ENCODE data around the gene PPM1D.
"Not testable (repeated sequence)": the region's sequence is repeated elsewhere in the genome, so short reads cannot be mapped to it uniquely, and the experiment has no call there.

The PPM1D gene

DNA sequence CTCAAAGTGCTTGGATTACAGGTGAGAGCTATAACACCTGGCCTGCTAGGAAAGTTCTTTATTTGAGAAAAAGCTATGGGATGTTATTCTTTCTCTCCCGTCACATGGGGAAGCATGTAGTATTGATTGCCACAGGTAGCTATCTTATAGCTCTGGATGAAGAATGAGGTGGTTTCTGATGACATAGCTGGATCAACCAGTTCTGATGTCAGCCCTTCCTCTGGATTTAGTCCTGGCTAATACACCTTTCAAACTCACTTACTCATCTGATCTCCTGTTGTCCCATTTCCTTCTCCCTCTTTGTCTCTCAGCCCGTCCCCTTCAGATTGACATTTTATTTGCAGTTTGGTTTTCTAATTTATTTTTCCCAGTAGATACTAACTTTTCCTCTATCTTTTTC is 14.1 kb upstream of the PPM1D start:
- Histone ChIP-seq H3K9me3 (ENCODE audit: low read depth, low read length) (no peaks in the 10 kb centered on the region), H3K9ac (ENCODE audit: insufficient read length) (no peak overlapping the region), H3K4me3 (no peak overlapping the region), H3K36me3 (ENCODE audit: insufficient read depth, low read length) (no peaks in the 10 kb centered on the region), H3K27ac (no peak overlapping the region)
- DNase-seq (ENCODE audit: low read depth, low spot score): no peak
- TF ChIP-seq FOXP2 (optimal IDR thresholded peaks at IDR 0.05; ENCODE audit: control extremely low read depth, extremely low read length, insufficient read depth): no peak
- no peak for TF ChIP-seq POLR2AphosphoS5 (IDR thresholded peaks at IDR 0.05; ENCODE audit: borderline replicate concordance, low read depth, low read length)
- TF ChIP-seq EZH2 (IDR thresholded peaks at IDR 0.05): no peak

DNA sequence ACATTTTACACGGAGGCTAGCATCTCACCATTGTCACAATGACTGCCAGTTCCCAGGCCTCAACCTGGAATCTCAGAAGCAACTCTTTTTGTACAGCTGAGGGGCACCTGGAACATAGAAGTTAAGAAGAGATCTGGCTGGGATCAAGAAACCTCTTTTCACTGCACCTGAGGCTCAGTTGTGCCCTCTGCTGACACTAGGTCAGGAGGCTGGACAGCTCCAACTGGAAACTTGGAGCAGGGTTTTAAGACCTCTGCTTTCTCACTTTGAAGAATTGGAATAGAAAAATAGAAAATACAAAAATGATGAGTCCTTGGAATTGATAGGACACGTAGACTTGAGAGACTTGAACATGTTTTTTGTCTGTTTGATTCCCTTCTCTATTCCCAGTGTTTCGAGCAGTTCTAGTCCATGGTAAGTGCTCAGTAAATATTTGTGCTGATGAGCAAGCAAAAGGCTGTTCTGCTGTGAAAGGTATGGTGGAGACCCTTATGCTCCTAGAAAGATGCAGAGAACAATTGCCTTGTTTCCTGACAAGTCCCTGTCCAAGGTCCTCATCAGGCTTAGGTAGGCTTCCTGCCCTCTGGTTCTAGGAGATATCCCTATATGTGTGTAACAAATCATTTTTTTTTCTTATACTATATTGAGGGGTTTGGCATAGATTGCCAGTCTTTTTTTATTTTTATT is 13.6 kb upstream of the PPM1D start:
- H3K27ac ChIP-seq: no peak overlapping the region
- H3K4me3 ChIP-seq: no peak overlapping the region
- no peaks in the 10 kb centered on the region for H3K36me3 ChIP-seq (ENCODE audit: insufficient read depth, low read length)
- no peaks in the 10 kb centered on the region for H3K9me3 ChIP-seq (ENCODE audit: low read depth, low read length)
- TF ChIP-seq POLR2AphosphoS5 (IDR thresholded peaks at IDR 0.05; ENCODE audit: borderline replicate concordance, low read depth, low read length) (no peak), EZH2 (IDR thresholded peaks at IDR 0.05) (no peak), FOXP2 (optimal IDR thresholded peaks at IDR 0.05; ENCODE audit: control extremely low read depth, extremely low read length, insufficient read depth) (no peak)
- DNase-seq (ENCODE audit: low read depth, low spot score): no peak
- no peak overlapping the region for H3K9ac ChIP-seq (ENCODE audit: insufficient read length)

DNA sequence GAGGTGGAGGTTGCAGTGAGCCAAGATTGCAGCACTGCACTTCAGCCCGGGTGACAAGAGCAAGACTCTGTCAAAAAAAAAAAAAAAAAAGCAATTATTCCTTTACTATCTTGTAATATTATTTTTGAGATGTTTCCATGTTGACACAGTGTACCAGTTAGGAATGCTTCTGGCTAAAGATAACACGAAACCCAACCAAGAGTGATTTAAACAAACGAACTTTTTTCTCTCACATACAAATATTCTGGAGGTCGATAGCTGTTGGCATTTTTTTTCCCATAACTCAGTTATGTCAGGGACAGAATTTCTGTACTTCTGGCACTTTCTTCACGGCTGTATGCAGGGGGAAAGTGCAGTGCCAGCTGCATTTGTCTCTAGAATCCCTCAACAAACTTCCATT is 9.9 kb upstream of the PPM1D start:
- Histone ChIP-seq H3K9me3 (ENCODE audit: low read depth, low read length) (no peaks in the 10 kb centered on the region), H3K36me3 (ENCODE audit: insufficient read depth, low read length) (no peaks in the 10 kb centered on the region)
- no peak for TF ChIP-seq POLR2AphosphoS5 (IDR thresholded peaks at IDR 0.05; ENCODE audit: borderline replicate concordance, low read depth, low read length)

DNA sequence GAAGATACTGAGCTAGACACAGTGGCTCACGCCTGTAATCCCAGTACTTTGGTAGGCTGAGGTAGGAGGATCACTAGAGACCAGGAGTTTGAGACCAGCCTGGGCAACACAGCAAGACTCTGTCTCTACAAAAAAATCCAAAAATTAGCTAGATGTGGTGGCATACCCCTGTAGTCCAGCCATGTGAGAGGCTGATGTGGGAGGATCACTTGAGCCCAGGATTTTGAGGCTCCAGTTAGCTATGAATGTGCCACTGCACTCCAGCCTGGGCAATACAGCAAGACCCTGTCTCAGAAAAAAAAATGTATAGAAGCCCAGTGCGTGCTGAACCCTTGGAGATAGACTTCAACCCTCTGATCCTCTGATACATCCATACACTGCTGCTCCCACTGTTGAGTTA is 7.2 kb upstream of the PPM1D start:
- TF ChIP-seq EZH2 (IDR thresholded peaks at IDR 0.05) (no peak), POLR2AphosphoS5 (IDR thresholded peaks at IDR 0.05; ENCODE audit: borderline replicate concordance, low read depth, low read length) (no peak), FOXP2 (optimal IDR thresholded peaks at IDR 0.05; ENCODE audit: control extremely low read depth, extremely low read length, insufficient read depth) (no peak)
- Histone ChIP-seq H3K9ac (ENCODE audit: insufficient read length) (no peak overlapping the region), H3K36me3 (ENCODE audit: insufficient read depth, low read length) (no peaks in the 10 kb centered on the region), H3K27ac (no peak overlapping the region), H3K4me3 (no peak overlapping the region), H3K9me3 (ENCODE audit: low read depth, low read length) (no peaks in the 10 kb centered on the region)
- no peak for DNase-seq (ENCODE audit: low read depth, low spot score)

More for the DNA sequence above, 9.9 kb upstream of the PPM1D start:
- H3K27ac ChIP-seq: no peak overlapping the region
- DNase-seq (ENCODE audit: low read depth, low spot score): no peak
- H3K9ac ChIP-seq (ENCODE audit: insufficient read length): no peak overlapping the region
- no peak overlapping the region for H3K4me3 ChIP-seq

DNA sequence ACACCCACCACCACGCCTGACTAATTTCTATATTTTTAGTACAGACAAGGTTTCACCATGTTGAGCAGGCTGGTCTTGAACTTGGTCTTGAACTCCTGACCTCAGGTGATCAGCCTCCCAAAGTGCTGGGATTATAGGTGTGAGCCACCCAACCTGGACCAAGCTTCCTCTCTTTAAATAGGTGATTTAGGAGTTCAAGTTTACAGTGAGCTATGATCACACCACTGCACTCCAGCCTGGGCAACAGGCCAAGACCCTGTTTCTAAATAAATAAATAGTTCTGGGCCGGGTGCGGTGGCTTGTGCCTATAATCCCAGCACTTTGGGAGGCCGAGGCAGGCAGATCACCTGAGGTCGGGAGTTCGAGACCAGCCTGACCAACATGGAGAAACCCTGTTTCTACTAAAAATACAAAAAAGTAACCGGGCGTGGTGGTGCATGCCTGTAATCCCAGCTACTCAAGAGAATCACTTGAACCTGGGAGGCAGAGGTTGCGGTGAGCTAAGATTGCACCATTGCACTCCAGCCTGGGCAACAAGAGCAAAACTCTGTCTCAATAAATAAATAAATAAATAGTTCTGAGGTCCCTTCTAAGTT is 6.5 kb upstream of the PPM1D start:
- not testable (repeated sequence) for DNase-seq (ENCODE audit: low read depth, low spot score); H3K4me3 ChIP-seq; H3K36me3 ChIP-seq (ENCODE audit: insufficient read depth, low read length)

DNA sequence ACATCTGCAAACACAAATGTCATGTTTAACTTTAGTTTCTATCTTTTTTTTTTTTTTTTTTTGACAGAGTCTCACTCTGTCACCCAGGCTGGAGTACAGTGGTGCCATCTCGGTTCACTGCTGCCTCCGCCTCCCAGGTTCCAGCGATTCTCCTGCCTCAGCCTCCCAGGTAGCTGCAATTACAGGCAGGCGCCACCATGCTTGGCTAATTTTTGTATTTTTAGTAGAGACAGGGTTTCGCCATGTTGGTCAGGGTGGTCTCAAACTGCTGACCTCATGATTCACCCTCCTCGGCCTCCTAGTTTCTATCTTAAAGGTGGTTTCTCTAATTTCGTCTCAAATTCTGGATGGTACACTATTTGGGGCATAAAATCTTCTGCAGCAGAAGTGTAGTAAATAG is 5.8 kb upstream of the PPM1D start:
- not testable (repeated sequence) for H3K27ac ChIP-seq; H3K9ac ChIP-seq (ENCODE audit: insufficient read length); DNase-seq (ENCODE audit: low read depth, low spot score); H3K4me3 ChIP-seq; H3K9me3 ChIP-seq (ENCODE audit: low read depth, low read length); H3K36me3 ChIP-seq (ENCODE audit: insufficient read depth, low read length)

More for the DNA sequence above, 6.5 kb upstream of the PPM1D start:
- not testable (repeated sequence) for H3K27ac ChIP-seq; H3K9me3 ChIP-seq (ENCODE audit: low read depth, low read length); H3K9ac ChIP-seq (ENCODE audit: insufficient read length)

DNA sequence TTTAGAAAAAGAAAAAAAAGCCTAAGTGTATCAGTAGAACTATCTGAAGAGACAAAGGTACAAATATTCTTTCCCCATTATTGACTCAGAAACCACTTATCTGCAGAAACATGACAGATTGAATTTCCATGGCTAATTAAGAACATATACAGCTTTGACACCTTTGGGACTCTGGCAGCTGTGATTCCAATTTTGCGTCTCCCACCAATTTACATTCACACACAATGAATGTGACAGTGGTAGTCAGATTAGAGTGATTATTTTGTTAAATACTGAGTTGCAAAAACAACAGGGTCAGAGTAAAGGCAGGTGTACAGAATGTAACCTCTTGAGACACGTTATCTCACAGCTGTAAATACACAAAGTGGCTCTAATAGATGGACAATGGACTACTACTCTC is 5.3 kb upstream of the PPM1D start:
- Histone ChIP-seq H3K4me3 (no peak overlapping the region), H3K9ac (ENCODE audit: insufficient read length) (no peak overlapping the region), H3K27ac (no peak overlapping the region), H3K36me3 (ENCODE audit: insufficient read depth, low read length) (no peaks in the 10 kb centered on the region), H3K9me3 (ENCODE audit: low read depth, low read length) (no peaks in the 10 kb centered on the region)
- no peak for DNase-seq (ENCODE audit: low read depth, low spot score)
- no peak for TF ChIP-seq EZH2 (IDR thresholded peaks at IDR 0.05)
- no peak for TF ChIP-seq FOXP2 (optimal IDR thresholded peaks at IDR 0.05; ENCODE audit: control extremely low read depth, extremely low read length, insufficient read depth)
- TF ChIP-seq POLR2AphosphoS5 (IDR thresholded peaks at IDR 0.05; ENCODE audit: borderline replicate concordance, low read depth, low read length): no peak

DNA sequence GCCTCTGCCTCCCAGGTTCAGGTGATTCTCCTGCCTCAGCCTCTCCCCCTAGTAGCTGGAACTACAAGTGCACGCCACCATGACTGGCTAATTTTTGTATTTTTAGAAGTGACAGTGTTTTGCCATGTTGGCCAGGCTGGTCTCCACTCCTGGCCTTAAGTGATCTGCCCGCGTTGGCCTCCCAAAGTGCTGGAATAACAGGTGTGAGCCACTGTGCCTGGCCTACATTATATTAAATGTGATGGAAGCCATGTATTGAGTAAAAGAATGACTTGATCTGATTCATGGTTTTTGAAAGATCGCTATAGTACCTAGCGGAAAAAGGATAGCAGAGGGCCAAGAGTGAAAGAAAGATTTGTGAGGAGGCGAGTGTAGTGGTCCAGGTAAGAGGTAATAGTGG is 2.7 kb upstream of the PPM1D start:
- no peak overlapping the region for H3K27ac ChIP-seq

DNA sequence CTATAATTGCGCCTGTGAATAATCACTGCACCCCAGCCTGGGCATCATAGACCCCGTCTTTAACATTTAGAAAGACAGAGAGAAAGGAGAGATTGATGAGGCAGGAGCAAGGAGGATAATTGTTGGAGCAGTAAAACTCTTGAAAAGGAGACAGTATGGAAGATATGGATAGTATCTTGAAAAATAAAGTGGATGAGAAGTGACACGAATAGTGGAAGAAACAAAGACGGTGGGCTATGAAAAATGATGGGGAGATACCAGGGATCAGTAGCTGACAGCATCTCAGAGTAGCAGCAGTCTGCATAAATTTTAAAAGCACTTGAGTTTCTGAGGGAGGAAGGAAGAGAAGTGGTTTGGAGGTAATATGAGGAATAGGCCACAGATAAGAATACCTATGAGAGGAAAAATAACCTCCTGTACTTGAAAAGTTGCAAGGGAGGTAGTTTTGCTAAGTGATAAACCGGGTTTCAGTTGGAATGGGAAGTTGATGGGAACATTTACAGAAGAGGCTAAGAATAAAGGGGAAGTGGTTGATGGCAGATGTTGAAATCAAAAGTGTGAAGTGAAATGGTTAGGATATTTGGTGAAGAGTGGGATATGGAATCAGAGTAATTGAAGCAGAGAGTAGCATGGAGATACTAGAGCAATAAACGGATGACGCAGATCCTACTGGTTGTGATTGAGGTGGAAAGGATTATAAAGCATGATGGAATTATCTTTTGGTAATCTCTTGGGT is 1.8 kb upstream of the PPM1D start:
- no peak for DNase-seq (ENCODE audit: low read depth, low spot score)
- no peaks in the 10 kb centered on the region for H3K36me3 ChIP-seq (ENCODE audit: insufficient read depth, low read length)
- no peak overlapping the region for H3K27ac ChIP-seq
- TF ChIP-seq EZH2 (IDR thresholded peaks at IDR 0.05) (no peak), POLR2AphosphoS5 (IDR thresholded peaks at IDR 0.05; ENCODE audit: borderline replicate concordance, low read depth, low read length) (no peak), FOXP2 (optimal IDR thresholded peaks at IDR 0.05; ENCODE audit: control extremely low read depth, extremely low read length, insufficient read depth) (no peak)
- H3K4me3 ChIP-seq: no peak overlapping the region
- H3K9me3 ChIP-seq (ENCODE audit: low read depth, low read length): no peaks in the 10 kb centered on the region
- H3K9ac ChIP-seq (ENCODE audit: insufficient read length): no peak overlapping the region

More for the DNA sequence above, 2.7 kb upstream of the PPM1D start:
- Histone ChIP-seq H3K36me3 (ENCODE audit: insufficient read depth, low read length) (no peaks in the 10 kb centered on the region), H3K9ac (ENCODE audit: insufficient read length) (no peak overlapping the region), H3K4me3 (no peak overlapping the region), H3K9me3 (ENCODE audit: low read depth, low read length) (no peaks in the 10 kb centered on the region)
- no peak for DNase-seq (ENCODE audit: low read depth, low spot score)
- no peak for TF ChIP-seq EZH2 (IDR thresholded peaks at IDR 0.05)
- no peak for TF ChIP-seq FOXP2 (optimal IDR thresholded peaks at IDR 0.05; ENCODE audit: control extremely low read depth, extremely low read length, insufficient read depth)
- no peak for TF ChIP-seq POLR2AphosphoS5 (IDR thresholded peaks at IDR 0.05; ENCODE audit: borderline replicate concordance, low read depth, low read length)
